Measurements from ENCODE around the gene OR8B3.

OR8B3 gene

GRCh38 chr11:124440608-124441007 lies 41.8 kb upstream of the OR8B3 start:
- DNase-seq (ENCODE audit: low read depth), result no peak
- TF ChIP-seq, protein P1, sequence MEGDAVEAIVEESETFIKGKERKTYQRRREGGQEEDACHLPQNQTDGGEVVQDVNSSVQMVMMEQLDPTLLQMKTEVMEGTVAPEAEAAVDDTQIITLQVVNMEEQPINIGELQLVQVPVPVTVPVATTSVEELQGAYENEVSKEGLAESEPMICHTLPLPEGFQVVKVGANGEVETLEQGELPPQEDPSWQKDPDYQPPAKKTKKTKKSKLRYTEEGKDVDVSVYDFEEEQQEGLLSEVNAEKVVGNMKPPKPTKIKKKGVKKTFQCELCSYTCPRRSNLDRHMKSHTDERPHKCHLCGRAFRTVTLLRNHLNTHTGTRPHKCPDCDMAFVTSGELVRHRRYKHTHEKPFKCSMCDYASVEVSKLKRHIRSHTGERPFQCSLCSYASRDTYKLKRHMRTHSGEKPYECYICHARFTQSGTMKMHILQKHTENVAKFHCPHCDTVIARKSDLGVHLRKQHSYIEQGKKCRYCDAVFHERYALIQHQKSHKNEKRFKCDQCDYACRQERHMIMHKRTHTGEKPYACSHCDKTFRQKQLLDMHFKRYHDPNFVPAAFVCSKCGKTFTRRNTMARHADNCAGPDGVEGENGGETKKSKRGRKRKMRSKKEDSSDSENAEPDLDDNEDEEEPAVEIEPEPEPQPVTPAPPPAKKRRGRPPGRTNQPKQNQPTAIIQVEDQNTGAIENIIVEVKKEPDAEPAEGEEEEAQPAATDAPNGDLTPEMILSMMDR (IDR thresholded peaks at IDR 0.05; ENCODE audit: control insufficient read depth, extremely low read depth, insufficient read depth), result no peak
- H3K4me3 ChIP-seq (ENCODE audit: low read depth, low read length), result no peak overlapping the region

DNA sequence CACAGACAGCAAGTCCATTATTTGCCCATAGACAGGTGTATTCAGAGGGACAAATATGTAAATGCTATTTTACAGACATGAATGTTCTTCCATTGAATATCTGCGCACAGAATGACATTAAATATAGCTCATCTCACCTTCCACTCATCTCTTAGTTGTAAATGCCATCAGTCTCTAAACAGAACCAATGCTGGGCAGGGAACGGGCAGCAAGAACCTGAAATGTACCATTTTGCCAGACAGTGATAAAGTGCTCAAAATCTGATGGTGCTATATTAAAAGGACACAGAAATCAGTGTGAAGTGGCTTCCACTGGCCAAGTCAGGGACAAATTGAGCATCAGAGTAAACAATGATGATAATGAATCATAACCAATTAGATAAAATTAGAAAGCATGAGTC lies 35.9 kb upstream of the OR8B3 start:
- no peak overlapping the region for H3K4me3 ChIP-seq (ENCODE audit: low read depth, low read length)
- no peak for DNase-seq (ENCODE audit: low read depth)
- TF ChIP-seq, protein P1 (IDR thresholded peaks at IDR 0.05; ENCODE audit: control insufficient read depth, extremely low read depth, insufficient read depth), result no peak

DNA sequence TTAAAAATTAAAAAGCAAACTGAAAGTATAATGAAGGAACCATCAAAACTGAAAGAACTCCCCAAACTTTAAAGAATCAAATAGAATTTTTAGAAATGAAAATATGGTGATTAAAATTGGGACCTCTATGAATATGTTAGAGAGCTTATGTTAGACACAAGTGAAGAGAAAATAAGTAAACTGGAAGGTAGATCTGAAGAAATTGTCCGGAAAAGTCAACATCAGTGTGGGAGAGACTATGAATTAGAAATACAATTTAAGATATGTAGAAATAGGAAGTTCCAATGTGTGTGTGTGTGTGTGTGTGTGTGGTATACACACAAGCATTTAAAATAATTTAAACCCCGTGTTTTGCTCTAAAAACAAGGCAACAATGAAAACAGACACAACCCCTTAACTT lies 30.8 kb upstream of the OR8B3 start:
- no peak for DNase-seq (ENCODE audit: low read depth)
- H3K4me3 ChIP-seq (ENCODE audit: low read depth, low read length), result no peak overlapping the region
- TF ChIP-seq, protein P1 (IDR thresholded peaks at IDR 0.05; ENCODE audit: control insufficient read depth, extremely low read depth, insufficient read depth), result no peak

DNA sequence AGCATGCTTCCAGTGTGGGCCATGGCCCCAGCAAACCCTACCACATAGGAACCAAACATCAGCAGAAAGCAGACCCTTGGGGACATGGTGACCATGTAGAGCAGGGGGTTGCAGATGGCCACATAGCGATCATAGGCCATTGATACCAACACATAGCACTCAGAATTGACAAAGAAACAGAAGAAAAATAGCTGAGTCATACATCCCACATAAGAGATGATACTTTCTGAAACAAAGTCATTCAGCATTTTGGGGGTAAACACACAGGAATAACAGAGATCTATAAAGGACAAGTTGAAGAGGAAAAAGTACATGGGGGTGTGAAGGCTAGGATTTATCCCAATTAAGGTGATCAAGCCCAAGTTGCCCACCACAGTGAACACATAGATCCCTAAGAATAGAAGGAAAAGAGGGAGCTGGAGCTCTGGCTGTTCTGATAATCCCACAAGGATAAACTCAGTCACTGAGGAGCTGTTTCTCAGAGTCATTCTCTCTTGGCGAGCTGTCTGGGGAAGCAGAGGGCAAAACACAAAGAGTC lies 25.6 kb upstream of the OR8B3 start, which contains the start of gene OR8B4:
Gene OR8B4 (minus strand): TSS at position 488 of the 538 bp plus-strand sequence. CDS start 0 bp downstream, at position 488.
- H3K4me3 ChIP-seq (ENCODE audit: low read depth, low read length), result no peak within 1 kb of the TSS
- TF ChIP-seq, protein P1 (IDR thresholded peaks at IDR 0.05; ENCODE audit: control insufficient read depth, extremely low read depth, insufficient read depth), result no peak
- DNase-seq (ENCODE audit: low read depth), result no peak

DNA sequence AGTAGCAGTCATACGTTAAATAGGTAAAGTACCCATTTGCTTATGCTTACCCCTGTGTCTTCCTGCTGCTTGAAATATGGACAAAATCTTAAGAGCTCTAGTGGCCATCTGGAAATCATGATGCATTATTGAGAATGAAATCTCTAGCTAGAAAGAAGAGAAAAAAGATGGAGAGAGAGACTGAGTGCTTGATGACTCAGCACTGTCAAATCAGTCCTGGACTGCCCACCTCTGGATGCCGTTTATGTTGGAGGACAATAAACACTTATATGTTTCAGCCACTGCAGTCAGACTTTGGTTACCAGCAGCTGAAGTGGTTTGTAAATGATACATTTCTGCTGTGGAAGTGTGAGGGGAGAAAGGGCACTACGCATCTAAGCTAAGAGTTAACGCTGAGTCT lies 22.2 kb upstream of the OR8B3 start:
- H3K4me3 ChIP-seq (ENCODE audit: low read depth, low read length), result no peak overlapping the region
- TF ChIP-seq, protein P1 (IDR thresholded peaks at IDR 0.05; ENCODE audit: control insufficient read depth, extremely low read depth, insufficient read depth), result no peak
- DNase-seq (ENCODE audit: low read depth), result no peak

DNA sequence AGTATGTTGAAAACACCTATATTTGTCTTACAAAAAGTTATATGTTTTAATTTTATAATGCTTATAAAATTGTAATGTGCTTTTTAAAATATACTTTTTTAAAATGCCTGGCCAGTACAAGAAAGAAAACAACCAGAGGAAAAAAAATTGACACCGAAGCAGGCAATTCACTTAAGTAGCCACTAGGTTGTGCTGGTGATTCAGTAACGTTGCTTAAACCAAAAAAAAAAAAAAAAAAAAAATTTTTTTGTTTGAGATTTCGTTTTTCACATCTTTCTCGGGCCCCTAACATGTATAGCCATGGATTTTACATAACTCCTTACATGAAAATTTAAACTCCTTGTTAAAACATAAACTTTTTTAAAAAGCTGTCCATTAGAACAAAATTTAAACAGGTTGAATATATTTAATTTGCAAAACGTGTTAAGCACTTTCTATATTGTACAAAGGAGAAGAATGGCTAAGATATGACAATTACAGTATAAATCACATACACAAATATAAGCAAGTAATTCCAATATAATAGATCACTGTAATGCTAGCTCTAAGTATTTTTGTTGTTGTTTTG lies 16.6 kb upstream of the OR8B3 start:
- TF ChIP-seq, protein P1 (IDR thresholded peaks at IDR 0.05; ENCODE audit: control insufficient read depth, extremely low read depth, insufficient read depth), result peak; percentile 57
- peak; percentile 26 for DNase-seq (ENCODE audit: low read depth)

GRCh38 chr11:124409906-124410305 lies 11.1 kb upstream of the OR8B3 start:
- H3K4me3 ChIP-seq (ENCODE audit: low read depth, low read length), result no peak overlapping the region
- no peak for DNase-seq (ENCODE audit: low read depth)
- TF ChIP-seq, protein P1 (IDR thresholded peaks at IDR 0.05; ENCODE audit: control insufficient read depth, extremely low read depth, insufficient read depth), result no peak

More for the DNA sequence above, 16.6 kb upstream of the OR8B3 start:
- H3K4me3 ChIP-seq (ENCODE audit: low read depth, low read length), result no peak overlapping the region
